PC-3 (cell line): ENCODE results near the gene PSMB9. TPM values are rescaled to one million over a fixed set of nuclear protein-coding genes. Genes with fewer than 3 reads are reported as not detected.

Source experiments
- ATAC-seq: fragments of 200-7000 bp; cut with Tn5 transposase; 2 replicates; pipeline ENCODE4 v1.9.1; 2020; ENCODE audit warnings: mild to moderate bottlenecking, moderate library complexity
- BruUV-seq: library from RNA; stranded (reverse); fragments of 400-500 nt; replicated peaks from 2 replicates; lab custom pipeline; 2021; lab: Mats Ljungman, UMichigan
- CTCF ChIA-PET: fragments of 300-600 bp; sonication (Branson Sonifier 250); formaldehyde crosslinking; loops from one replicate; lab custom pipeline; 2022; ENCODE audit warnings: antibody characterized with exemption; lab: Charles Lee
- POLR2A ChIA-PET: fragments of 300-600 bp; sonication (Branson Sonifier 250); formaldehyde crosslinking; loops from one replicate; lab custom pipeline; 2022; ENCODE audit warnings: antibody characterized with exemption; ENCODE audit not compliant: unreplicated experiment; lab: Charles Lee
- DNase-seq: peaks from one replicate; pipeline ENCODE4 v3.0.0-alpha.2; 2015
- H2AFZ ChIP-seq: fragments of 300-600 bp; sonication (generic); 2 replicates; pipeline ENCODE4 v1.6.0; 2016; ENCODE audit warnings: antibody characterized with exemption, low read length
- H3F3A ChIP-seq: fragments of 300-600 bp; sonication (generic); one replicate; pipeline ENCODE4 v1.6.0; 2017; ENCODE audit warnings: antibody characterized with exemption, low read length, control low read depth, mild to moderate bottlenecking; ENCODE audit not compliant: unreplicated experiment
- H3K27ac ChIP-seq: fragments of 300-600 bp; sonication (generic); 2 replicates; pipeline ENCODE4 v1.5.1; 2016; ENCODE audit warnings: mild to moderate bottlenecking, low read length
- H3K27me3 ChIP-seq: fragments of 300-600 bp; sonication (generic); 2 replicates; pipeline ENCODE4 v1.6.1; 2016; ENCODE audit warnings: low read length, mixed read lengths
- H3K36me3 ChIP-seq: fragments of 300-600 bp; sonication (generic); 2 replicates; pipeline ENCODE4 v1.6.1; 2016; ENCODE audit warnings: low read depth, mixed run types, low read length, mixed read lengths
- H3K4me1 ChIP-seq: fragments of 300-600 bp; sonication (generic); 2 replicates; pipeline ENCODE4 v1.5.1; 2016; ENCODE audit warnings: low read length; ENCODE audit not compliant: insufficient read depth
- H3K4me2 ChIP-seq: fragments of 300-600 bp; sonication (generic); 2 replicates; pipeline ENCODE4 v1.6.0; 2016; ENCODE audit warnings: low read length
- H3K4me3 ChIP-seq: fragments of 300-600 bp; sonication (generic); 2 replicates; pipeline ENCODE4 v1.5.1; 2016; ENCODE audit warnings: mild to moderate bottlenecking, low read length, mixed read lengths
- H3K79me2 ChIP-seq: fragments of 300-600 bp; sonication (generic); 2 replicates; pipeline ENCODE4 v1.6.1; 2017; ENCODE audit warnings: low read length, mixed read lengths
- H3K9ac ChIP-seq: fragments of 300-600 bp; sonication (generic); 2 replicates; pipeline ENCODE4 v1.6.0; 2016; ENCODE audit warnings: mild to moderate bottlenecking, low read length
- H3K9me2 ChIP-seq: fragments of 300-600 bp; sonication (generic); replicated peaks from 2 replicates; pipeline ENCODE4 v1.6.1; 2016; ENCODE audit warnings: mixed run types, low read length, mixed read lengths
- H3K9me3 ChIP-seq: fragments of 300-600 bp; sonication (generic); 2 replicates; pipeline ENCODE4 v1.6.1; 2016; ENCODE audit warnings: low read length, mixed read lengths
- H4K20me1 ChIP-seq: fragments of 300-600 bp; sonication (generic); 2 replicates; pipeline ENCODE4 v1.6.1; 2016; ENCODE audit warnings: low read length, mixed read lengths
- CTCF ChIP-seq: fragments of 300-600 bp; sonication (generic); conservative IDR thresholded peaks from 2 replicates; pipeline ENCODE4 v1.5.1; 2017; ENCODE audit warnings: antibody characterized with exemption, low read depth, mild to moderate bottlenecking, low read length
- EZH2 ChIP-seq: fragments of 300-600 bp; sonication (generic); IDR thresholded peaks from one replicate; pipeline ENCODE4 v1.6.1; 2017; ENCODE audit warnings: antibody characterized with exemption, mild to moderate bottlenecking, low read length; ENCODE audit not compliant: unreplicated experiment
- EZH2phosphoT487 ChIP-seq: fragments of 300-600 bp; sonication (generic); IDR thresholded peaks from 2 replicates; pipeline ENCODE4 v1.6.1; 2018; ENCODE audit warnings: mild to moderate bottlenecking, antibody characterized with exemption, low read length, borderline replicate concordance
- intact Hi-C: fragments of 100-400 bp; cut with micrococcal nuclease; formaldehyde crosslinking; loops from 2 replicates; pipeline ENCODE4 v1.9.0; 2023
- total RNA-seq: library from RNA; depleted of rRNA; stranded (reverse); fragments of >200 nt; gene quantifications from 2 replicates; pipeline ENCODE4 v1.2.3, GENCODE V29; 2014

The PSMB9 gene
- total RNA-seq, 1 experiment from 2014 or later = 1.5 TPM

GRCh38 chr6:32889533-32889932, 35.5 kb downstream of the PSMB9 start:
- POLR2A ChIA-PET = no interaction called here

GRCh38 chr6:32890831-32891230, 36.8 kb downstream of the PSMB9 start:
- Histone ChIP-seq H3K36me3 (no peaks in the 10 kb centered on the region), H3K9me3 (no peaks in the 10 kb centered on the region), H3K4me1 (peaks cover 9% of the 10 kb centered on the region), H3K4me2 (no peak overlapping the region), H3F3A (no peaks in the 10 kb centered on the region), H3K27me3 (no peaks in the 10 kb centered on the region), H3K9ac (no peak overlapping the region), H2AFZ (no peak overlapping the region), H3K79me2 (peaks cover 11% of the 10 kb centered on the region), H4K20me1 (no peaks in the 10 kb centered on the region), H3K27ac (no peak overlapping the region), H3K4me3 (no peak overlapping the region), H3K9me2 (no peaks in the 10 kb centered on the region)
- intact Hi-C loops = no loop called here
- ChIA-PET CTCF (no interaction called here), POLR2A (no interaction called here)
- TF ChIP-seq CTCF (no peak), EZH2phosphoT487 (no peak), EZH2 (no peak)
- ATAC-seq (no peak), DNase-seq (no peak)
- no TSS peak for BruUV-seq

More at GRCh38 chr6:32889533-32889932, 35.5 kb downstream of the PSMB9 start:
- Histone ChIP-seq H4K20me1 (no peaks in the 10 kb centered on the region), H3K9me3 (no peaks in the 10 kb centered on the region), H3K27me3 (no peaks in the 10 kb centered on the region), H3K36me3 (no peaks in the 10 kb centered on the region), H3K9me2 (no peaks in the 10 kb centered on the region), H2AFZ (no peak overlapping the region), H3K4me2 (no peak overlapping the region), H3K4me3 (no peak overlapping the region), H3K27ac (no peak overlapping the region), H3K9ac (no peak overlapping the region), H3F3A (no peaks in the 10 kb centered on the region), H3K79me2 (no peaks in the 10 kb centered on the region), H3K4me1 (0 out of 2 replicates have a peak, but pooled peaks cover 4% of the 10 kb centered on the region)
- DNase-seq (no peak), ATAC-seq (no peak)
- CTCF ChIA-PET = interaction anchor here (0.6 to 1.0 kb wide), 2 partner anchors 44 to 96 kb away, joined by 3 to 4 read pairs; no protein-coding TSS in a partner anchor
- intact Hi-C loops = loop anchor here (5.0 to 10.0 kb wide), 2 partner anchors 43 to 255 kb away; no protein-coding TSS in a partner anchor
- no peak for TF ChIP-seq EZH2phosphoT487
- TF ChIP-seq EZH2 = no peak
- no peak for TF ChIP-seq CTCF
- no TSS peak for BruUV-seq
